ENCODE data around the gene DMD. TPM values are rescaled to one million over a fixed set of nuclear protein-coding genes. Genes with fewer than 3 reads are reported as not detected.

The DMD gene
- total and polyA plus RNA-seq, 2 of the 13 experiments (the other 11 are each of a cell fraction or from before 2014, with no cell fraction given) = 17.6 to 25.9 TPM

DNA sequence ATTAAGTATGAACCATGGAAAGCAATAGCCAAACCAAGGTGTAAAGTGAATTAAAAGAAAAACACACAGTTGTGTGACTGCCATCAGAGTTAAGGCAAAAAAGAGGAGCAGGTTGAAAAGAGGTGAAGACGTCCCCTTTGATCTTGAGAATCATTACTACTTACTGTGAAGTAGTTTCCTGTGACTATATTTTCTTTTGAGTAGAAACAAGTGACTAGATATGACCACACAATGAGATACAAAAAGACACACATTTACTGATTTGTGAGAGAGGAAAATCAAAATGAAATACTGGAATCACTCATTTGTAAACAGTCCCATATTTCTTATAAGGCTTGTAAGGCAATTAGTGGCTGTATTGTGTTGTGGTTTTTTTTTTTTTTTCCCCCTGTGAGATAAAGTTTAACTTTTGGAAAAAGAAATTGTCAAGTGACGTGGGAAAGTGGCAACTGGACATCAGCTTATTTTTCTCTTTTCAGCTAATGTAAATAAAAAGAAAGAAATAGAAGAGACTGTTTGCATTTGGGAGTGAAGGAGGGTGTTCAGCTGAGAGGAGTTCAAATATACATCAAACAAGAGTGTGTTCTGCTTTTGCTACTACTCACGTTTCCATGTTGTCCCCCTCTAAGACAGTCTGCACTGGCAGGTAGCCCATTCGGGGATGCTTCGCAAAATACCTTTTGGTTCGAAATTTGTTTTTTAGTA is 2033.1 kb downstream of the DMD start:
- 92% methylated on average over 6 of the region's 6 CpGs for WGBS (ENCODE audit: low lambda C conversion rate)
- no peaks in the 10 kb centered on the region for H3K27me3 ChIP-seq (ENCODE audit: control insufficient read depth in 1 of 2, insufficient read depth in 2 of 2, low read length in 2 of 2)
- TF ChIP-seq ATM (IDR thresholded peaks at IDR 0.05; ENCODE audit: borderline replicate concordance) (no peak), ZNF274 (CRISPR knock-in tag; IDR thresholded peaks at IDR 0.05) (no peak), SOX5 (CRISPR knock-in tag; IDR thresholded peaks at IDR 0.05; ENCODE audit: borderline replicate concordance) (no peak), BORCS8-MEF2B (CRISPR knock-in tag; IDR thresholded peaks at IDR 0.05) (no peak), ZNF33B (CRISPR knock-in tag; IDR thresholded peaks at IDR 0.05) (no peak), MEIS2 (CRISPR knock-in tag; IDR thresholded peaks at IDR 0.05) (no peak), ZNF354B (CRISPR knock-in tag; IDR thresholded peaks at IDR 0.05) (no peak)
- TF ChIP-seq, protein P1, sequence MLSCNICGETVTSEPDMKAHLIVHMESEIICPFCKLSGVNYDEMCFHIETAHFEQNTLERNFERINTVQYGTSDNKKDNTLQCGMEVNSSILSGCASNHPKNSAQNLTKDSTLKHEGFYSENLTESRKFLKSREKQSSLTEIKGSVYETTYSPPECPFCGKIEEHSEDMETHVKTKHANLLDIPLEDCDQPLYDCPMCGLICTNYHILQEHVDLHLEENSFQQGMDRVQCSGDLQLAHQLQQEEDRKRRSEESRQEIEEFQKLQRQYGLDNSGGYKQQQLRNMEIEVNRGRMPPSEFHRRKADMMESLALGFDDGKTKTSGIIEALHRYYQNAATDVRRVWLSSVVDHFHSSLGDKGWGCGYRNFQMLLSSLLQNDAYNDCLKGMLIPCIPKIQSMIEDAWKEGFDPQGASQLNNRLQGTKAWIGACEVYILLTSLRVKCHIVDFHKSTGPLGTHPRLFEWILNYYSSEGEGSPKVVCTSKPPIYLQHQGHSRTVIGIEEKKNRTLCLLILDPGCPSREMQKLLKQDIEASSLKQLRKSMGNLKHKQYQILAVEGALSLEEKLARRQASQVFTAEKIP (CRISPR knock-in tag; IDR thresholded peaks at IDR 0.05; ENCODE audit: borderline replicate concordance) = no peak
- TF ChIP-seq, protein P2, sequence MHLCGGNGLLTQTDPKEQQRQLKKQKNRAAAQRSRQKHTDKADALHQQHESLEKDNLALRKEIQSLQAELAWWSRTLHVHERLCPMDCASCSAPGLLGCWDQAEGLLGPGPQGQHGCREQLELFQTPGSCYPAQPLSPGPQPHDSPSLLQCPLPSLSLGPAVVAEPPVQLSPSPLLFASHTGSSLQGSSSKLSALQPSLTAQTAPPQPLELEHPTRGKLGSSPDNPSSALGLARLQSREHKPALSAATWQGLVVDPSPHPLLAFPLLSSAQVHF (CRISPR knock-in tag; IDR thresholded peaks at IDR 0.05) = no peak

More for the DNA sequence above, 2033.1 kb downstream of the DMD start:
- no TSS peak for BruUV-seq (replicated peaks)
- Histone ChIP-seq H3K27ac (ENCODE audit: extremely low read length, insufficient read depth, low read length) (no peak overlapping the region), H3K4me3 (replicated peaks in 1 of 3; ENCODE audit: insufficient read depth in 1 of 3, low read depth in 2 of 3, low read length in 3 of 3) (no peak overlapping the region), H3K79me2 (ENCODE audit: insufficient read depth, low read length) (no peaks in the 10 kb centered on the region), H3K4me1 (ENCODE audit: insufficient read depth, low read length) (no peaks in the 10 kb centered on the region), H3K9me3 (ENCODE audit: low read length) (no peaks in the 10 kb centered on the region), H3K9ac (ENCODE audit: insufficient read depth, low read depth, low read length) (no peak overlapping the region), H4K20me1 (ENCODE audit: insufficient read depth, low read length) (no peaks in the 10 kb centered on the region), H3K4me2 (ENCODE audit: low read depth, low read length) (no peak overlapping the region), H2AFZ (ENCODE audit: low read length) (no peak overlapping the region), H3K36me3 (replicated peaks in 1 of 2; ENCODE audit: control insufficient read depth in 1 of 2, insufficient read depth in 2 of 2, low read length in 2 of 2) (peaks cover 1 to 16% of the 10 kb centered on the region in 2 experiments; a peak in 3 of 5 replicates)
- intact Hi-C loops (cut with micrococcal nuclease; ENCODE audit: unreplicated experiment) = no loop called here
- in situ Hi-C loops (cut with HindIII; ENCODE audit: extremely low pct_ligation_motif_present, low pct_unique_long_range_greater_than_20kb) = no loop called here
- POLR2A ChIA-PET = no interaction called here
- FAIRE-seq (no peak), ATAC-seq (no peak), DNase-seq (ENCODE audit: low spot score) (no peak)
- CTCF ChIA-PET (ENCODE audit: low intra/inter-chr PET ratio, low total read pairs) = no interaction called here

All from HepG2 (cell line).